ENCODE data around the gene PTPN20. TPM values are rescaled to one million over a fixed set of nuclear protein-coding genes. Genes with fewer than 3 reads are reported as not detected.

The PTPN20 gene
- total and polyA plus RNA-seq, 2 of the 8 experiments (the other 6 are each of a cell fraction or from before 2014, with no cell fraction given) = not detected

DNA sequence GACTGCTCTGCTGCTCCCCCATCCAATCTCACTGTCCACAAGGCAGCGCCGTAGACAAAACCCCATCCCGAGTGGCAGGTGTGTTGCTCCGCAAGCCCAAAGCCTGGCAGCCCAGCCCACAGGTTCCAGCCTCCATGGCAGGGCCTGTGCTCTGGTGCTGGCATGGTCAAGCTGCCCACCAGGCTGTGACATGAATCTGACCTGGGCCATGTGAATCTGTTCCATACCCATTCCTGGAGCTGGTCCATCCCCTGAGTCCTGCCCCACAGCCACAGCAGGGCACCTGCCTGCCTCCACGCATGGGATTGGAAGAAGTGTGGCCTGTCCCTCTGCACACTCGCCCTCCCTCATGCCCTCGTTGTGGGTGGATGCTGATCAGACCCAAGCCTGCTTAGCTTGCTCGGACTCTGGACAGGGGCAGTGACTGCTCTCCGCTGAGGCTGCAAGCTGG is 128.8 kb downstream of the PTPN20 start:
- no peak overlapping the region for H2BK120ac ChIP-seq (replicated peaks; ENCODE audit: low read depth, low read length)
- TF ChIP-seq SUZ12 (IDR thresholded peaks at IDR 0.05; ENCODE audit: low read length) (no peak), CHD1 (IDR thresholded peaks at IDR 0.05; ENCODE audit: low read depth, low read length) (no peak)
- no peak overlapping the region for H3K4me3 ChIP-seq (ENCODE audit: extremely low read depth in 1 of 4, insufficient read depth in 2 of 4, low read depth in 3 of 4, low read length in 4 of 4)
- H3K18ac ChIP-seq (ENCODE audit: extremely low read depth, low read length) = peak overlapping the region; percentile 32; the same call in 1 of the 2 replicates
- no peak overlapping the region for H4K5ac ChIP-seq (ENCODE audit: insufficient read length, low read depth, low read length)
- no peak overlapping the region for H3K4me2 ChIP-seq (ENCODE audit: insufficient read depth in 1 of 2, low read depth in 2 of 2, low read length in 2 of 2)
- H3K23ac ChIP-seq (ENCODE audit: insufficient read length) = no peak overlapping the region
- 91% methylated on average over 9 of the region's 9 CpGs; no CpG with 5 or more reads in 1 of the 2 experiments for WGBS, 2 experiments (ENCODE audit: extremely low coverage in 1 of 2, insufficient coverage in 1 of 2, insufficient read length in 1 of 2, insufficient replicate concordance in 2 of 2, low coverage in 1 of 2, low lambda C conversion rate in 2 of 2, missing lambda C conversion rate in 1 of 2)
- H2BK12ac ChIP-seq (ENCODE audit: low read depth, low read length) = no peak overlapping the region
- H2AK5ac ChIP-seq (ENCODE audit: low read depth, low read length) = no peak overlapping the region
- no peak overlapping the region for H3K56ac ChIP-seq (replicated peaks; ENCODE audit: insufficient read length, low read depth, low read length)
- H3K4ac ChIP-seq (replicated peaks; ENCODE audit: insufficient read length, low read depth, low read length) = no peak overlapping the region
- no peak overlapping the region for H4K8ac ChIP-seq (ENCODE audit: extremely low read depth, insufficient read depth, low read length)
- H3K27ac ChIP-seq (ENCODE audit: low read depth, low read length) = no peak overlapping the region
- no peak overlapping the region for H3K9ac ChIP-seq (replicated peaks in 1 of 4; ENCODE audit: extremely low read depth in 1 of 4, low read depth in 3 of 4, low read length in 3 of 4)
- H3K14ac ChIP-seq (ENCODE audit: insufficient read length) = no peak overlapping the region
- no peaks in the 10 kb centered on the region for H3K79me2 ChIP-seq (ENCODE audit: control insufficient read depth in 1 of 2, insufficient read depth in 2 of 2, low read length in 2 of 2)
- FAIRE-seq (no peak), DNase-seq (ENCODE audit: low read depth in 1 of 2, low spot score in 2 of 2) (no peak)
- H3K27me3 ChIP-seq (replicated peaks in 1 of 4; ENCODE audit: control insufficient read depth in 3 of 4, extremely low read depth in 1 of 4, insufficient read depth in 3 of 4, low read length in 3 of 4) = no peaks in the 10 kb centered on the region
- no peaks in the 10 kb centered on the region for H3K23me2 ChIP-seq (ENCODE audit: low read depth, low read length)
- H2BK15ac ChIP-seq (ENCODE audit: low read length) = no peak overlapping the region
- peaks cover 0 to 2% (median 0%) of the 10 kb centered on the region in 4 experiments; a peak in 1 of 7 replicates for H3K4me1 ChIP-seq (replicated peaks in 1 of 4; ENCODE audit: control insufficient read depth in 3 of 4, insufficient read depth in 4 of 4, low read length in 3 of 4)
- H4K20me1 ChIP-seq (replicated peaks in 1 of 2; ENCODE audit: control insufficient read depth in 1 of 2, insufficient read depth in 2 of 2, low read length in 2 of 2) = no peaks in the 10 kb centered on the region
- ChIA-PET CTCF (ENCODE audit: partially characterized antibody) (interaction anchor here (0.6 to 12.1 kb wide), 8 partner anchors 8 to 272 kb away, joined by 3 to 201 read pairs (median 4); no protein-coding TSS in a partner anchor), POLR2A (ENCODE audit: partially characterized antibody) (no interaction called here)
- no peaks in the 10 kb centered on the region for H3K36me3 ChIP-seq (ENCODE audit: control insufficient read depth in 2 of 4, insufficient read depth in 4 of 4, low read length in 3 of 4)
- H4K91ac ChIP-seq (replicated peaks; ENCODE audit: insufficient read length, low read length) = no peak overlapping the region
- H2BK5ac ChIP-seq (ENCODE audit: low read depth, low read length) = no peak overlapping the region
- H2AFZ ChIP-seq (ENCODE audit: low read length) = no peak overlapping the region
- H2BK20ac ChIP-seq (ENCODE audit: low read length) = no peak overlapping the region
- H3K9me3 ChIP-seq (ENCODE audit: insufficient read depth in 2 of 2, low read depth in 1 of 2, low read length in 1 of 2) = no peaks in the 10 kb centered on the region
- no peaks in the 10 kb centered on the region for H3K79me1 ChIP-seq (ENCODE audit: low read depth, low read length)
